Measurements from ENCODE around the gene SPTBN1. TPM values are rescaled to one million over a fixed set of nuclear protein-coding genes. Genes with fewer than 3 reads are reported as not detected.

The SPTBN1 gene
- total and polyA plus RNA-seq, 2 donors (not counting 3 experiments of a cell fraction or from before 2014, with no cell fraction given): 63.3 to 320 TPM

DNA sequence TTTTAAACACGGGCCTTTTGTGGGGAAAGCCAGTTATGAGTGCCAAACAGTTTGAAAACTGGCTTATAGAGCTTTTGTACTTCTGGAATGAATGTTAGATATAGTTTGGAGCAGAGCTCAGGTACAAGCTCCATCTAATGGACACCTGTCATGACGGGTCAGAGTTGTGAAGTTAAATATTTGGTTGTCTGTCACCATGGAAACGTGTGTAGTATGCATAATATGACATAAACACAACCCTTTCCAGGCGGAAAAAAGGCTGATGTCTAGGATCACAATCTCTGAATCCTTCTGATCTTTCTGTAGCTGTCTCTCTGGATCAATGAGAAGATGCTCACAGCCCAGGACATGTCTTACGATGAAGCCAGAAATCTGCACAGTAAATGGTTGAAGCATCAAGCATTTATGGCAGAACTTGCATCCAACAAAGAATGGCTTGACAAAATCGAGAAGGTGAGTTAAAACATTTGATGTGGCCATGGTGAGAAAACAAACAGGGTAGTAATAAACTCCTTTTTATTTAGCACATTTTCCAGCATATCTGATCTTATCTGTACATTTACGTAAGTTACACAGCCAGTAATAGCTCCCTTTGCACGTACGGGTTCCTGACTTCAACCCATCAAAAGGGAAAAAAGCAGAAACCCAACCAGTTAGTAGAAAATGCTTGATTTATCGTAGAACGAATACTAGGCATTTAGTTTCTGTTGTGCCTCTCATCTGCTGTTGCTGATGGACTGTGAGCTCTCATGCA is 186.7 kb downstream of the SPTBN1 start:
- no TSS peak for BruUV-seq (replicated peaks)
- H4K20me1 ChIP-seq (replicated peaks; ENCODE audit: control insufficient read depth, extremely low read depth, insufficient read depth, low read length): no peaks in the 10 kb centered on the region
- no peak overlapping the region for H3K4me3 ChIP-seq (replicated peaks in 1 of 3; ENCODE audit: insufficient read depth in 1 of 3, low read depth in 1 of 3, low read length in 3 of 3)
- ChIA-PET POLR2A (interaction anchor here (0.8 kb wide), 1 partner anchor 15 kb away, joined by 6 read pairs; no protein-coding TSS in a partner anchor), CTCF (interaction anchor here (1.0 to 2.1 kb wide), 4 partner anchors 18 to 120 kb away, joined by 3 to 8 read pairs (median 4); no protein-coding TSS in a partner anchor)
- no peaks in the 10 kb centered on the region for H3K9me3 ChIP-seq (replicated peaks; ENCODE audit: control insufficient read depth, insufficient read depth, low read length)
- TF ChIP-seq MAX (IDR thresholded peaks at IDR 0.05; ENCODE audit: insufficient read depth, insufficient read length) (no peak), JUN (IDR thresholded peaks at IDR 0.05; ENCODE audit: borderline replicate concordance, insufficient read depth, insufficient read length, low read depth) (no peak), POLR2AphosphoS5 (IDR thresholded peaks at IDR 0.05; ENCODE audit: insufficient read depth, low read depth, low read length) (no peak), FOS (IDR thresholded peaks at IDR 0.05; ENCODE audit: borderline replicate concordance, insufficient read depth, low read length) (no peak), MYC (IDR thresholded peaks at IDR 0.05; ENCODE audit: low read depth, low read length) (no peak), GATA2 (IDR thresholded peaks at IDR 0.05; ENCODE audit: insufficient read depth, insufficient read length, low read depth, low read length) (no peak), EZH2 (IDR thresholded peaks at IDR 0.05; ENCODE audit: borderline replicate concordance, low read depth, low read length, severe bottlenecking) (no peak), POLR2A (IDR thresholded peaks at IDR 0.05; ENCODE audit: low read depth, low read length) (no peak), CTCF (IDR thresholded peaks at IDR 0.05; ENCODE audit: extremely low read depth in 1 of 2, insufficient read depth in 1 of 2, low read depth in 1 of 2, low read length in 2 of 2) (no peak)
- intact Hi-C loops (cut with micrococcal nuclease) (no loop called here), dilution Hi-C loops (cut with MboI; ENCODE audit: extremely low pct_ligation_motif_present, low sequenced_read_pairs) (no loop called here)
- H3K36me3 ChIP-seq (ENCODE audit: control insufficient read depth in 2 of 2, extremely low read depth in 1 of 2, insufficient read depth in 2 of 2, low read length in 2 of 2): peaks cover 50% of the 10 kb centered on the region in 2 experiments
- DNase-seq (ENCODE audit: low read depth, low spot score): no peak
- no peaks in the 10 kb centered on the region for H3K27me3 ChIP-seq (ENCODE audit: control insufficient read depth in 2 of 2, insufficient read depth in 2 of 2, low read length in 2 of 2)
- H3K27ac ChIP-seq (ENCODE audit: insufficient read depth, low read depth, low read length): no peak overlapping the region
- no peak for FAIRE-seq
- no peaks in the 10 kb centered on the region for H3K9me1 ChIP-seq (replicated peaks; ENCODE audit: control insufficient read depth, extremely low read depth, insufficient read depth, low read length)
- peaks cover 3% of the 10 kb centered on the region for H3K4me1 ChIP-seq (ENCODE audit: control insufficient read depth, extremely low read depth, insufficient read depth, low read length)
- H3K4me2 ChIP-seq (ENCODE audit: insufficient read depth, low read length): no peak overlapping the region
- H3K9ac ChIP-seq (replicated peaks; ENCODE audit: extremely low read depth, insufficient read depth, low read length): no peak overlapping the region
- no peak overlapping the region for H2AFZ ChIP-seq (ENCODE audit: low read depth, low read length)
- peaks cover 24% of the 10 kb centered on the region for H3K79me2 ChIP-seq (ENCODE audit: control insufficient read depth, insufficient read depth, low read length)
